A549 treated with RU486 at 1 μM for 4 hours (cell line): ENCODE results near the gene TCEAL6. TPM values are rescaled to one million over a fixed set of nuclear protein-coding genes. Genes with fewer than 3 reads are reported as not detected.

ENCODE experiments used
- total RNA-seq: library from RNA; stranded (reverse); fragments of 200-300 nt; extraction: Qiagen RNA extraction; gene quantifications from 5 replicates; pipeline ENCODE4 v1.2.3, GENCODE V29; 2022; ENCODE audit warnings: low read depth

The TCEAL6 gene
- total RNA-seq, result not detected in 5 replicates

DNA sequence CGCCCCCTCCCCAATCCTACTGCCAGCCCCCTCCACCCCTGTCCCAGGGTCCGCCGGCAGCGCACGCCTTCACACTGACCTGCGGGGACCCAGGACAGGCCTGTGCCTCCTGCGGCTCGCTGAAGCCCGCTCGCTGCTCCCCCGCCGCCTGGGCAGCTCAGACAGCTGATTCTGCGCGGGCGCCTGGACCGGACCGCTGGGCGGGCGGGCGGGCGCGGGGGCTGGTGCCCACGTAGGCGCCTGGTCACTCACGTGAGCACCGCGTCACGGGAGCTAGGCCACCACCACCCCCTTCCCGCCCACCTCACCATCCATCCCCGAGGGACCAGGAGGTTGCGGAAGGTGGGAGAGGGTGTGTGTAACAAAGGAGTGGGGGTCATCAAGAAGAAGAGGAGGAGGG is at the start of gene TCEAL6:
TCEAL6 (minus strand) TSS at position 208 of the 400 bp plus-strand sequence.

DNA sequence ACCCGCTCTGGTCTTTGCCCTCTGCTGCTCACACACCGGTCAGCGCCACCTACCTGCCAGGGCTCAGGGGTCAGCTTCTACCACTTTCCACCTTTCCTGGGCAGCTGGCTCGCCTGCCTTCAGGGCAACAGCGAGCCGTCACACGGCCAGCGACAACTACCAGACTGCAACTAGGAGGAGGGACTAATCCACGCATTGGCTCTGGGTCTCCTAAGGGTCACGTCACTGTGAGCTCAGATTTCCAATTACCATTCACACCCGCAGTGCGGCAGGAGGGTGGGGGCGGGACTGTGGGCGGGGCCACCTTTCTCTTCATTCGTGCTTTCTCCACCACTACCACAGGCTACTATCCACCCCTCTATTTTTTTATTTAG is 13.5 kb upstream of the TCEAL6 start, which contains the start of gene BEX5:
BEX5 (minus strand) TSS at position 172 of the 374 bp plus-strand sequence. CDS start 1,712 bp downstream, outside the sequence.

DNA sequence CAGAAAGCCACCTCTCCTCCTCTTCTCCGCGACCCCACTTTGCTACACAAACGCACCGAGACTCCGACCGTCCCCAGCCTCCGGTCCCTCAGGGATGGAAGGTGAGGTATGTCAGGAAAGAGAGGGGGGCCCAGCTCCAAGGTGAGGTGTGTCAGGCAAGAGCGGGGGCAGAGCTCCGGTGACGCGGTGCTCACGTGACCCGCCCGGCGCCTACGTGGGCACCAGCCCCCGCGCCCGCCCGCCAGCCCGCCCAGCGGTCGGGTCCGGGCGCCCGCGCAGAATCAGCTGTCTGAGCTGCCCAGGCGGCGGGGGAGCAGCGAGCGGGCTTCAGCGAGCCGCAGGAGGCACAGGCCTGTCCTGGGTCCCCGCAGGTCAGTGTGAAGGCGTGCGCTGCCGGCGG is 16.8 kb downstream of the TCEAL6 start, which contains the start of gene TCEAL2:
TCEAL2 (plus strand) TSS at position 244 of the 400 bp plus-strand sequence. CDS start 1,152 bp downstream, outside the sequence.

Other genes with a start within 250 kb of the TCEAL6 start
- gene ZMAT1, start 210.5 kb downstream of the TCEAL6 start, total RNA-seq, result 0.06 TPM in 1 of 5 replicates, not detected in the others
- not detected in 5 replicates for gene TCEAL2, start 16.8 kb downstream of the TCEAL6 start, total RNA-seq
- not detected in 5 replicates for gene BEX5, start 13.5 kb upstream of the TCEAL6 start, total RNA-seq
- gene TCP11X1, start 72.8 kb upstream of the TCEAL6 start, total RNA-seq, result not detected in 5 replicates
- gene NXF2, start 104.7 kb upstream of the TCEAL6 start, total RNA-seq, result not detected in 5 replicates